HepG2 (cell line): ENCODE measurements around the gene P2RY2. TPM values are rescaled to one million over a fixed set of nuclear protein-coding genes. Genes with fewer than 3 reads are reported as not detected.

Experiments
- EZH2 ChIP-seq: conservative IDR thresholded peaks from 2 replicates; pipeline ENCODE4 v1.6.1; 2012; ENCODE audit warnings: mild to moderate bottlenecking, low read depth, low read length, moderate library complexity
- KDM1A ChIP-seq: IDR thresholded peaks from 2 replicates; pipeline ENCODE4 v1.6.1; 2016; ENCODE audit warnings: missing compliant biosample characterization
- MTA1 ChIP-seq: sonication (generic); formaldehyde crosslinking; IDR thresholded peaks from 2 replicates; pipeline ENCODE4 v1.4.0; 2020; ENCODE audit warnings: missing genetic modification reagents, mild to moderate bottlenecking, borderline replicate concordance
- NFAT5 ChIP-seq: sonication (generic); formaldehyde crosslinking; IDR thresholded peaks from 2 replicates; pipeline ENCODE4 v1.4.0; 2020; ENCODE audit warnings: missing genetic modification reagents
- PPARG ChIP-seq: conservative IDR thresholded peaks from 2 replicates; pipeline ENCODE4 v1.6.1; 2016; ENCODE audit warnings: missing biosample characterization, missing genetic modification reagents
- RCOR2 ChIP-seq: IDR thresholded peaks from 2 replicates; pipeline ENCODE4 v1.6.1; 2016; ENCODE audit warnings: missing biosample characterization, missing genetic modification reagents
- SP1 ChIP-seq, 2 experiments: fragments of 450-650 bp in 1 of 2; sonication (generic) in 1 of 2; formaldehyde crosslinking in 1 of 2; IDR thresholded peaks; 2 replicates each; pipeline versions ENCODE4 v1.4.0 to v1.6.1; 2016 to 2020; ENCODE audit warnings: missing genetic modification reagents in 1 of 2
- SP4 ChIP-seq: sonication (generic); formaldehyde crosslinking; IDR thresholded peaks from 2 replicates; pipeline ENCODE4 v1.8.1; 2023; ENCODE audit warnings: mild to moderate bottlenecking, missing genetic modification reagents
- SRY ChIP-seq: sonication (generic); formaldehyde crosslinking; IDR thresholded peaks from 2 replicates; pipeline ENCODE4 v1.8.0; 2022; ENCODE audit warnings: mild to moderate bottlenecking, missing genetic modification reagents
- TBL1XR1 ChIP-seq: fragments of 150-350 bp; IDR thresholded peaks from 2 replicates; pipeline ENCODE4 v1.6.1; 2014; ENCODE audit warnings: borderline replicate concordance, low read length; ENCODE audit not compliant: partially characterized antibody
- TFDP2 ChIP-seq: sonication (generic); formaldehyde crosslinking; IDR thresholded peaks from 2 replicates; pipeline ENCODE4 v1.4.0; 2020; ENCODE audit warnings: missing genetic modification reagents
- THYN1 ChIP-seq: sonication (generic); formaldehyde crosslinking; IDR thresholded peaks from 2 replicates; pipeline ENCODE4 v1.8.1; 2023; ENCODE audit warnings: low read depth, mild to moderate bottlenecking, moderate library complexity, missing genetic modification reagents, borderline replicate concordance
- ZFP62 ChIP-seq: sonication (generic); formaldehyde crosslinking; IDR thresholded peaks from 2 replicates; pipeline ENCODE4 v1.4.0; 2020; ENCODE audit warnings: missing genetic modification reagents
- ZFX ChIP-seq: sonication (generic); formaldehyde crosslinking; IDR thresholded peaks from 2 replicates; pipeline ENCODE4 v1.4.0; 2020; ENCODE audit warnings: mild to moderate bottlenecking, low read depth, missing genetic modification reagents, moderate library complexity
- ZNF205 ChIP-seq: IDR thresholded peaks from 2 replicates; pipeline ENCODE4 v1.6.1; 2018; ENCODE audit warnings: missing biosample characterization, missing genetic modification reagents
- ZNF331 ChIP-seq: sonication (generic); formaldehyde crosslinking; IDR thresholded peaks from 2 replicates; pipeline ENCODE4 v1.4.0; 2020; ENCODE audit warnings: missing genetic modification reagents
- ZNF350 ChIP-seq: sonication (generic); formaldehyde crosslinking; IDR thresholded peaks from 2 replicates; pipeline ENCODE4 v1.4.0; 2020; ENCODE audit warnings: mild to moderate bottlenecking, low read depth, missing genetic modification reagents, borderline replicate concordance
- ZNF557 ChIP-seq: sonication (generic); formaldehyde crosslinking; IDR thresholded peaks from 2 replicates; pipeline ENCODE4 v1.4.0; 2020; ENCODE audit warnings: missing genetic modification reagents
- ZNF558 ChIP-seq: sonication (generic); formaldehyde crosslinking; IDR thresholded peaks from 2 replicates; pipeline ENCODE4 v1.9.0; 2022; ENCODE audit warnings: mild to moderate bottlenecking, missing genetic modification reagents, borderline replicate concordance
- ZNF589 ChIP-seq: sonication (generic); formaldehyde crosslinking; conservative IDR thresholded peaks from 2 replicates; pipeline ENCODE4 v1.8.0; 2022; ENCODE audit warnings: mild to moderate bottlenecking, moderate library complexity, missing genetic modification reagents
- ZNF790 ChIP-seq: sonication (generic); formaldehyde crosslinking; IDR thresholded peaks from 2 replicates; pipeline ENCODE4 v1.8.0; 2022; ENCODE audit warnings: missing genetic modification reagents, mild to moderate bottlenecking, borderline replicate concordance
- polyA plus RNA-seq, 8 experiments: library from polyadenylated mRNA; depleted of rRNA in 3 of 8; stranded (reverse) in 7 of 8; unstranded in 1 of 8; fragments of >200 nt; fragmentation: Illumina TruSeq in 4 of 8; extraction: Trizol in 4 of 8; gene quantifications; 2 replicates each; pipeline versions ENCODE4 v1.2.1 to v1.2.3, GENCODE V29; 2011 to 2016; ENCODE audit warnings: low read depth in 4 of 8, missing spikeins in 1 of 8, mixed read lengths in 1 of 8; ENCODE audit not compliant: insufficient read depth in 1 of 8
- total RNA-seq, 5 experiments: library from RNA; depleted of rRNA; stranded (reverse); fragments of >200 nt; fragmentation: Illumina TruSeq; extraction: Trizol; gene quantifications; 2 replicates each; pipeline ENCODE4 v1.2.3, GENCODE V29; 2016; ENCODE audit warnings: low read depth in 1 of 5
- TF ChIP-seq, protein P1 (sequence below), 2 experiments: sonication (generic) in 1 of 2; formaldehyde crosslinking in 1 of 2; IDR thresholded peaks; 2 replicates each; pipeline versions ENCODE4 v1.5.1 to v1.6.1; 2011 to 2020; ENCODE audit warnings: borderline replicate concordance in 1 of 2, low read depth in 1 of 2, low read length in 1 of 2, mild to moderate bottlenecking in 1 of 2, missing genetic modification reagents in 1 of 2, moderate library complexity in 1 of 2

Gene P2RY2
- total and polyA plus RNA-seq, 2 of the 13 experiments (the other 11 are each of a cell fraction or from before 2014, with no cell fraction given): 0.95 to 3.1 TPM

- no peak for TF ChIP-seq NFAT5 (CRISPR knock-in tag)
- no peak for TF ChIP-seq ZNF331 (CRISPR knock-in tag)
- no peak for TF ChIP-seq SP1 (IDR thresholded peaks at IDR 0.05)
- TF ChIP-seq SP1 (CRISPR knock-in tag; IDR thresholded peaks at IDR 0.05): 0 out of 2 replicates have a peak, but pooled peaks have one; percentile 22
- TF ChIP-seq, protein P1, sequence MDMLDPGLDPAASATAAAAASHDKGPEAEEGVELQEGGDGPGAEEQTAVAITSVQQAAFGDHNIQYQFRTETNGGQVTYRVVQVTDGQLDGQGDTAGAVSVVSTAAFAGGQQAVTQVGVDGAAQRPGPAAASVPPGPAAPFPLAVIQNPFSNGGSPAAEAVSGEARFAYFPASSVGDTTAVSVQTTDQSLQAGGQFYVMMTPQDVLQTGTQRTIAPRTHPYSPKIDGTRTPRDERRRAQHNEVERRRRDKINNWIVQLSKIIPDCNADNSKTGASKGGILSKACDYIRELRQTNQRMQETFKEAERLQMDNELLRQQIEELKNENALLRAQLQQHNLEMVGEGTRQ (IDR thresholded peaks at IDR 0.05; ENCODE audit: low read depth, low read length): no peak
- TF ChIP-seq, protein P1 (CRISPR knock-in tag; IDR thresholded peaks at IDR 0.05; ENCODE audit: borderline replicate concordance): no peak
- no peak for TF ChIP-seq TBL1XR1
- TF ChIP-seq ZNF790 (CRISPR knock-in tag): no peak
- no peak for TF ChIP-seq TFDP2
- TF ChIP-seq ZNF589: no peak
- no peak for TF ChIP-seq EZH2
- TF ChIP-seq ZNF205: no peak
- TF ChIP-seq SRY: no peak
- no peak for TF ChIP-seq KDM1A
- no peak for TF ChIP-seq ZFX (CRISPR knock-in tag)
- no peak for TF ChIP-seq ZNF557 (CRISPR knock-in tag)
- TF ChIP-seq ZNF350: no peak
- TF ChIP-seq MTA1: no peak
- TF ChIP-seq ZFP62: no peak
- TF ChIP-seq THYN1: no peak
- TF ChIP-seq SP4: 0 out of 2 replicates have a peak, but pooled peaks have one; percentile 41
- no peak for TF ChIP-seq PPARG (CRISPR knock-in tag)
- TF ChIP-seq RCOR2: no peak
- no peak for TF ChIP-seq ZNF558 (CRISPR knock-in tag)
Observed at GRCh38 chr11:73184953-73185671, 33.0 kb upstream of the P2RY2 start (continued).
